Stomach (tissue), 4 donors: ENCODE measurements around the gene NEMP2.

Experiments
- CTCF ChIP-seq, 7 experiments: fragments of 450-650 bp in 4 of 7; fragments of 200-600 bp in 3 of 7; sonication (generic) in 3 of 7; IDR thresholded peaks; one replicate each; pipeline ENCODE4 v1.5.1; 2016 to 2019; ENCODE audit warnings: antibody characterized with exemption in 7 of 7, control low read depth in 2 of 7, mild to moderate bottlenecking in 1 of 7
- EP300 ChIP-seq: sonication (generic); formaldehyde crosslinking; IDR thresholded peaks from one replicate; pipeline ENCODE4 v1.6.1; 2017; ENCODE audit warnings: antibody characterized with exemption
- POLR2A ChIP-seq, 4 donors: fragments of 450-650 bp; IDR thresholded peaks; one replicate each; pipeline ENCODE4 v1.6.1; 2016; ENCODE audit warnings: antibody characterized with exemption in 4 of 4, control low read depth in 2 of 4, mild to moderate bottlenecking in 1 of 4, moderate library complexity in 1 of 4
- POLR2AphosphoS5 ChIP-seq, 3 donors: sonication (generic); formaldehyde crosslinking; IDR thresholded peaks; one replicate each; pipeline ENCODE4 v1.6.1; 2016; ENCODE audit warnings: antibody characterized with exemption in 3 of 3

GRCh38 chr2:190524928-190525327 lies 9.6 kb downstream of the NEMP2 start:
- TF ChIP-seq CTCF (IDR thresholded peaks at IDR 0.05) (no peak), POLR2A (IDR thresholded peaks at IDR 0.05) (no peak), EP300 (no peak), POLR2AphosphoS5 (IDR thresholded peaks at IDR 0.05) (no peak)
